SK-N-SH treated with all-trans-retinoic acid at 6 μM for 48 hours (cell line): Measurements from ENCODE around the gene ZNF503.

Experiments used
- ATAC-seq: fragments of 200-7000 bp; cut with Tn5 transposase; 3 replicates; pipeline ENCODE4 v1.9.1; 2020; ENCODE audit warnings: mild to moderate bottlenecking, moderate library complexity
- ARNTL ChIP-seq: fragments of 450-650 bp; formaldehyde crosslinking; IDR thresholded peaks from 2 replicates; pipeline ENCODE4 v1.5.0; 2020; ENCODE audit warnings: low read depth, mild to moderate bottlenecking, moderate library complexity, borderline replicate concordance
- CSDC2 ChIP-seq: fragments of 250-450 bp; sonication (Bioruptor Pico); IDR thresholded peaks from 2 replicates; pipeline ENCODE4 v1.5.0; 2020; ENCODE audit warnings: mild to moderate bottlenecking, moderate library complexity
- ESRRG ChIP-seq: fragments of 250-450 bp; sonication (Bioruptor Pico); IDR thresholded peaks from 2 replicates; pipeline ENCODE4 v1.6.1; 2021; ENCODE audit warnings: mild to moderate bottlenecking
- GLIS3 ChIP-seq: fragments of 250-450 bp; sonication (Bioruptor Pico); IDR thresholded peaks from 2 replicates; pipeline ENCODE4 v1.5.0; 2020; ENCODE audit warnings: mild to moderate bottlenecking, moderate library complexity
- ISL1 ChIP-seq: fragments of 250-450 bp; sonication (Bioruptor Pico); IDR thresholded peaks from 2 replicates; pipeline ENCODE4 v2.1.2; 2022; ENCODE audit warnings: mild to moderate bottlenecking, moderate library complexity
- OSR1 ChIP-seq: fragments of 250-450 bp; sonication (Bioruptor Pico); IDR thresholded peaks from 2 replicates; pipeline ENCODE4 v1.8.0; 2022; ENCODE audit warnings: moderate library complexity, mild to moderate bottlenecking, inconsistent platforms
- PPARA ChIP-seq: fragments of 250-450 bp; sonication (Bioruptor Pico); IDR thresholded peaks from 2 replicates; pipeline ENCODE4 v1.5.0; 2020; ENCODE audit warnings: mild to moderate bottlenecking, borderline replicate concordance
- RARB ChIP-seq: fragments of 250-450 bp; sonication (Bioruptor Pico); IDR thresholded peaks from 2 replicates; pipeline ENCODE4 v1.8.0; 2021; ENCODE audit warnings: mild to moderate bottlenecking, moderate library complexity
- SNAI2 ChIP-seq: fragments of 250-450 bp; sonication (Bioruptor Pico); IDR thresholded peaks from 2 replicates; pipeline ENCODE4 v1.5.0; 2020; ENCODE audit warnings: mild to moderate bottlenecking, moderate library complexity
- TCF4 ChIP-seq: fragments of 250-450 bp; sonication (Bioruptor Pico); IDR thresholded peaks from 2 replicates; pipeline ENCODE4 v1.8.0; 2021; ENCODE audit warnings: mild to moderate bottlenecking, moderate library complexity, borderline replicate concordance
- TOX ChIP-seq: fragments of 250-450 bp; sonication (Bioruptor Pico); IDR thresholded peaks from 2 replicates; pipeline ENCODE4 v1.8.0; 2021; ENCODE audit warnings: mild to moderate bottlenecking, moderate library complexity, borderline replicate concordance
- ZC3H10 ChIP-seq: fragments of 250-450 bp; sonication (Bioruptor Pico); IDR thresholded peaks from 2 replicates; pipeline ENCODE4 v1.5.1; 2021; ENCODE audit warnings: mild to moderate bottlenecking, moderate library complexity
- ZFP30 ChIP-seq: fragments of 450-650 bp; formaldehyde crosslinking; IDR thresholded peaks from 2 replicates; pipeline ENCODE4 v1.5.0; 2022; ENCODE audit warnings: mild to moderate bottlenecking, moderate library complexity
- ZNF565 ChIP-seq: fragments of 450-650 bp; formaldehyde crosslinking; conservative IDR thresholded peaks from 2 replicates; pipeline ENCODE4 v1.5.0; 2020; ENCODE audit warnings: low read depth, mild to moderate bottlenecking, moderate library complexity
- ZNF70 ChIP-seq: fragments of 450-650 bp; formaldehyde crosslinking; IDR thresholded peaks from 2 replicates; pipeline ENCODE4 v1.5.0; 2020; ENCODE audit warnings: mild to moderate bottlenecking, moderate library complexity
- ZNF8 ChIP-seq: fragments of 450-650 bp; formaldehyde crosslinking; IDR thresholded peaks from 2 replicates; pipeline ENCODE4 v1.5.0; 2020; ENCODE audit warnings: mild to moderate bottlenecking, moderate library complexity
- TF ChIP-seq, protein P1 (sequence below): fragments of 250-450 bp; sonication (Bioruptor Pico); IDR thresholded peaks from 2 replicates; pipeline ENCODE4 v1.8.0; 2020; ENCODE audit warnings: mild to moderate bottlenecking, moderate library complexity, borderline replicate concordance
- TF ChIP-seq, protein P2 (sequence below): fragments of 250-450 bp; sonication (Bioruptor Pico); IDR thresholded peaks from 2 replicates; pipeline ENCODE4 v1.5.1; 2021; ENCODE audit warnings: mild to moderate bottlenecking, moderate library complexity
- TF ChIP-seq, protein P3 (sequence below): fragments of 250-450 bp; sonication (Bioruptor Pico); IDR thresholded peaks from 2 replicates; pipeline ENCODE4 v1.5.1; 2020; ENCODE audit warnings: low read depth, mild to moderate bottlenecking, moderate library complexity
- TF ChIP-seq, protein P4 (sequence below): fragments of 250-450 bp; sonication (Bioruptor Pico); IDR thresholded peaks from 2 replicates; pipeline ENCODE4 v1.5.0; 2020; ENCODE audit warnings: mild to moderate bottlenecking, moderate library complexity
- TF ChIP-seq, protein P5 (sequence below): fragments of 250-450 bp; sonication (Bioruptor Pico); IDR thresholded peaks from 2 replicates; pipeline ENCODE4 v1.8.0; 2021; ENCODE audit warnings: low read depth, mild to moderate bottlenecking, moderate library complexity, borderline replicate concordance

Gene ZNF503

DNA sequence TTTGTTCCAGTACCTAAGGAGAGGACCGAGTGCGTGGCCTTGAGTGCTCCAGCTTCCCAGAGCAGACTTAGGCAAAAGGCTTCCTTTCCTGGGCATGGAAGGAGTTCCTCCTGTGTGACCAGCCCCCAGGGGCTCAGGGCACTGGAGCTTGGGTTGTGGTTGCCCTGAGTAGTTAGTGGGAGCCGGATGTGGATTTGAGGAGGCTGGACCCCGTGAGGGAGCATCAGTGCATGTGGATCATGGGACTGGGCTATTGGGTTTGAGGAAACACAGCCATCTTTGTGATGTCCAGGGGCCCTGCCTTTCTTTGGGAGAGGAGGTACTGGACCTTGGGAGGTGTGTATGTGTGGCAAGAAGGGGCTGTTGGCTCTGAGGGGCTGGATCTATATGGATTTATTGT lies 38.2 kb upstream of the ZNF503 start:
- TF ChIP-seq, protein P1, sequence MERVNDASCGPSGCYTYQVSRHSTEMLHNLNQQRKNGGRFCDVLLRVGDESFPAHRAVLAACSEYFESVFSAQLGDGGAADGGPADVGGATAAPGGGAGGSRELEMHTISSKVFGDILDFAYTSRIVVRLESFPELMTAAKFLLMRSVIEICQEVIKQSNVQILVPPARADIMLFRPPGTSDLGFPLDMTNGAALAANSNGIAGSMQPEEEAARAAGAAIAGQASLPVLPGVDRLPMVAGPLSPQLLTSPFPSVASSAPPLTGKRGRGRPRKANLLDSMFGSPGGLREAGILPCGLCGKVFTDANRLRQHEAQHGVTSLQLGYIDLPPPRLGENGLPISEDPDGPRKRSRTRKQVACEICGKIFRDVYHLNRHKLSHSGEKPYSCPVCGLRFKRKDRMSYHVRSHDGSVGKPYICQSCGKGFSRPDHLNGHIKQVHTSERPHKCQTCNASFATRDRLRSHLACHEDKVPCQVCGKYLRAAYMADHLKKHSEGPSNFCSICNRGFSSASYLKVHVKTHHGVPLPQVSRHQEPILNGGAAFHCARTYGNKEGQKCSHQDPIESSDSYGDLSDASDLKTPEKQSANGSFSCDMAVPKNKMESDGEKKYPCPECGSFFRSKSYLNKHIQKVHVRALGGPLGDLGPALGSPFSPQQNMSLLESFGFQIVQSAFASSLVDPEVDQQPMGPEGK (CRISPR knock-in tag): no peak
- TF ChIP-seq PPARA (CRISPR knock-in tag) (no peak), ZC3H10 (CRISPR knock-in tag) (no peak), OSR1 (CRISPR knock-in tag) (no peak), TOX (CRISPR knock-in tag) (no peak), ZNF8 (CRISPR knock-in tag) (no peak), GLIS3 (CRISPR knock-in tag) (no peak), ZFP30 (no peak), RARB (CRISPR knock-in tag) (no peak), ZNF565 (no peak), CSDC2 (CRISPR knock-in tag) (no peak), ARNTL (no peak), ZNF70 (CRISPR knock-in tag) (no peak), TCF4 (CRISPR knock-in tag) (no peak), ESRRG (CRISPR knock-in tag) (no peak), ISL1 (CRISPR knock-in tag) (no peak)
- TF ChIP-seq, protein P2, sequence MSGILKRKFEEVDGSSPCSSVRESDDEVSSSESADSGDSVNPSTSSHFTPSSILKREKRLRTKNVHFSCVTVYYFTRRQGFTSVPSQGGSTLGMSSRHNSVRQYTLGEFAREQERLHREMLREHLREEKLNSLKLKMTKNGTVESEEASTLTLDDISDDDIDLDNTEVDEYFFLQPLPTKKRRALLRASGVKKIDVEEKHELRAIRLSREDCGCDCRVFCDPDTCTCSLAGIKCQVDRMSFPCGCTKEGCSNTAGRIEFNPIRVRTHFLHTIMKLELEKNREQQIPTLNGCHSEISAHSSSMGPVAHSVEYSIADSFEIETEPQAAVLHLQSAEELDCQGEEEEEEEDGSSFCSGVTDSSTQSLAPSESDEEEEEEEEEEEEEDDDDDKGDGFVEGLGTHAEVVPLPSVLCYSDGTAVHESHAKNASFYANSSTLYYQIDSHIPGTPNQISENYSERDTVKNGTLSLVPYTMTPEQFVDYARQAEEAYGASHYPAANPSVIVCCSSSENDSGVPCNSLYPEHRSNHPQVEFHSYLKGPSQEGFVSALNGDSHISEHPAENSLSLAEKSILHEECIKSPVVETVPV (CRISPR knock-in tag): no peak
- TF ChIP-seq, protein P3, sequence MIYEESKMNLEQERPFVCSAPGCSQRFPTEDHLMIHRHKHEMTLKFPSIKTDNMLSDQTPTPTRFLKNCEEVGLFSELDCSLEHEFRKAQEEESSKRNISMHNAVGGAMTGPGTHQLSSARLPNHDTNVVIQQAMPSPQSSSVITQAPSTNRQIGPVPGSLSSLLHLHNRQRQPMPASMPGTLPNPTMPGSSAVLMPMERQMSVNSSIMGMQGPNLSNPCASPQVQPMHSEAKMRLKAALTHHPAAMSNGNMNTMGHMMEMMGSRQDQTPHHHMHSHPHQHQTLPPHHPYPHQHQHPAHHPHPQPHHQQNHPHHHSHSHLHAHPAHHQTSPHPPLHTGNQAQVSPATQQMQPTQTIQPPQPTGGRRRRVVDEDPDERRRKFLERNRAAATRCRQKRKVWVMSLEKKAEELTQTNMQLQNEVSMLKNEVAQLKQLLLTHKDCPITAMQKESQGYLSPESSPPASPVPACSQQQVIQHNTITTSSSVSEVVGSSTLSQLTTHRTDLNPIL: no peak
- TF ChIP-seq, protein P4, sequence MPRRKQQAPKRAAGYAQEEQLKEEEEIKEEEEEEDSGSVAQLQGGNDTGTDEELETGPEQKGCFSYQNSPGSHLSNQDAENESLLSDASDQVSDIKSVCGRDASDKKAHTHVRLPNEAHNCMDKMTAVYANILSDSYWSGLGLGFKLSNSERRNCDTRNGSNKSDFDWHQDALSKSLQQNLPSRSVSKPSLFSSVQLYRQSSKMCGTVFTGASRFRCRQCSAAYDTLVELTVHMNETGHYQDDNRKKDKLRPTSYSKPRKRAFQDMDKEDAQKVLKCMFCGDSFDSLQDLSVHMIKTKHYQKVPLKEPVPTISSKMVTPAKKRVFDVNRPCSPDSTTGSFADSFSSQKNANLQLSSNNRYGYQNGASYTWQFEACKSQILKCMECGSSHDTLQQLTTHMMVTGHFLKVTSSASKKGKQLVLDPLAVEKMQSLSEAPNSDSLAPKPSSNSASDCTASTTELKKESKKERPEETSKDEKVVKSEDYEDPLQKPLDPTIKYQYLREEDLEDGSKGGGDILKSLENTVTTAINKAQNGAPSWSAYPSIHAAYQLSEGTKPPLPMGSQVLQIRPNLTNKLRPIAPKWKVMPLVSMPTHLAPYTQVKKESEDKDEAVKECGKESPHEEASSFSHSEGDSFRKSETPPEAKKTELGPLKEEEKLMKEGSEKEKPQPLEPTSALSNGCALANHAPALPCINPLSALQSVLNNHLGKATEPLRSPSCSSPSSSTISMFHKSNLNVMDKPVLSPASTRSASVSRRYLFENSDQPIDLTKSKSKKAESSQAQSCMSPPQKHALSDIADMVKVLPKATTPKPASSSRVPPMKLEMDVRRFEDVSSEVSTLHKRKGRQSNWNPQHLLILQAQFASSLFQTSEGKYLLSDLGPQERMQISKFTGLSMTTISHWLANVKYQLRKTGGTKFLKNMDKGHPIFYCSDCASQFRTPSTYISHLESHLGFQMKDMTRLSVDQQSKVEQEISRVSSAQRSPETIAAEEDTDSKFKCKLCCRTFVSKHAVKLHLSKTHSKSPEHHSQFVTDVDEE (CRISPR knock-in tag): no peak
- TF ChIP-seq, protein P5, sequence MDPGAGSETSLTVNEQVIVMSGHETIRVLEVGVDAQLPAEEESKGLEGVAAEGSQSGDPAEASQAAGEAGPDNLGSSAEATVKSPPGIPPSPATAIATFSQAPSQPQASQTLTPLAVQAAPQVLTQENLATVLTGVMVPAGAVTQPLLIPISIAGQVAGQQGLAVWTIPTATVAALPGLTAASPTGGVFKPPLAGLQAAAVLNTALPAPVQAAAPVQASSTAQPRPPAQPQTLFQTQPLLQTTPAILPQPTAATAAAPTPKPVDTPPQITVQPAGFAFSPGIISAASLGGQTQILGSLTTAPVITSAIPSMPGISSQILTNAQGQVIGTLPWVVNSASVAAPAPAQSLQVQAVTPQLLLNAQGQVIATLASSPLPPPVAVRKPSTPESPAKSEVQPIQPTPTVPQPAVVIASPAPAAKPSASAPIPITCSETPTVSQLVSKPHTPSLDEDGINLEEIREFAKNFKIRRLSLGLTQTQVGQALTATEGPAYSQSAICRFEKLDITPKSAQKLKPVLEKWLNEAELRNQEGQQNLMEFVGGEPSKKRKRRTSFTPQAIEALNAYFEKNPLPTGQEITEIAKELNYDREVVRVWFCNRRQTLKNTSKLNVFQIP: no peak
- TF ChIP-seq, all 23 proteins: peak for 0
- ATAC-seq: no peak

DNA sequence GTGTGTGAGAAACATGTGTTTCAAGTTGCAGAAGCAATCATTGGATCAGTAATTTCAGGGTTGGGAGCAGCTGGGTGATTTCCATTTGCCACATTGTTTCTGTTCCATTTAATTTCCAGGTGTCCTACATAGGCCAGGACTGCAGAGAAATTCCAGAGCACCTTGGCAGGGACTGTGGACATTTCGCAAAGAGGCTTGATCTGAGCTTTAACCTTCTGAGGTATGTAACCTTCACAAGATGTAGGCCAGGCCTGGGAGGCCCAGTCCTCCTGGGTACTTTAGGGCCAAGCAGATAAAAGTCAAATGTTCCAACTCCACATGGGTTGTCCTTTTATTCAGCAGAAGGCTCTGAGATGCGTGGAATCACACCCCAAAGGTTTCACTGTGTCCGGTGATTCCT lies 36.7 kb upstream of the ZNF503 start:
- TF ChIP-seq, protein P2 (CRISPR knock-in tag): no peak
- TF ChIP-seq ZNF8 (CRISPR knock-in tag): no peak
- TF ChIP-seq ZFP30: no peak
- TF ChIP-seq ISL1 (CRISPR knock-in tag): no peak
- TF ChIP-seq, protein P3: no peak
- TF ChIP-seq TOX (CRISPR knock-in tag): no peak
- no peak for TF ChIP-seq ESRRG (CRISPR knock-in tag)
- TF ChIP-seq ZNF565: no peak
- no peak for TF ChIP-seq RARB (CRISPR knock-in tag)
- no peak for TF ChIP-seq GLIS3 (CRISPR knock-in tag)
- no peak for TF ChIP-seq SNAI2 (CRISPR knock-in tag)
- TF ChIP-seq, protein P1 (CRISPR knock-in tag): no peak
- TF ChIP-seq ZC3H10 (CRISPR knock-in tag): no peak
- no peak for TF ChIP-seq ARNTL
- no peak for TF ChIP-seq ZNF70 (CRISPR knock-in tag)
- TF ChIP-seq, protein P4 (CRISPR knock-in tag): no peak
- TF ChIP-seq OSR1 (CRISPR knock-in tag): no peak
- no peak for TF ChIP-seq CSDC2 (CRISPR knock-in tag)
- TF ChIP-seq, all 23 proteins: peak for 0
- ATAC-seq: no peak
